ENCODE measurements around the gene LRBA. TPM values are rescaled to one million over a fixed set of nuclear protein-coding genes. Genes with fewer than 3 reads are reported as not detected.
A peak's percentile ranks its signal among the peaks of the same experiment; 100 is the strongest.
"Not testable (repeated sequence)": the region's sequence is repeated elsewhere in the genome, so short reads cannot be mapped to it uniquely, and the experiment has no call there.

Gene LRBA
- total RNA-seq (27.7 TPM), polyA plus RNA-seq (ENCODE audit: insufficient read depth in 1 of 8, insufficient read length in 8 of 8, low replicate concordance in 1 of 8) (10 to 100 TPM; 20.7 to 30.5 (median 27.1) TPM)
- long read RNA-seq, donor 1 = 0 reads
- long read RNA-seq, donor 2 = 0 reads
- long read RNA-seq, donor 3, partial matches to known transcripts = 6,180 of 6,405 reads
- long read RNA-seq, donor 3, other reads (novel, unspliced or antisense) = 225 of 6,405 reads
- long read RNA-seq, donor 4, partial matches to known transcripts = 3,083 of 3,221 reads
- long read RNA-seq, donor 4, other reads (novel, unspliced or antisense) = 138 of 3,221 reads
- long read RNA-seq, donor 5, partial matches to known transcripts = 12,205 of 12,759 reads
- long read RNA-seq, donor 5, other reads (novel, unspliced or antisense) = 553 of 12,759 reads
- long read RNA-seq, donor 6, partial matches to known transcripts = 14,055 of 14,469 reads
- long read RNA-seq, donor 6, other reads (novel, unspliced or antisense) = 413 of 14,469 reads
- long read RNA-seq, donor 7 = 0 reads
- long read RNA-seq, donor 8, partial matches to known transcripts = 7,110 of 7,438 reads
- long read RNA-seq, donor 8, other reads (novel, unspliced or antisense) = 328 of 7,438 reads
- long read RNA-seq, donor 9, partial matches to known transcripts = 5,238 of 5,480 reads
- long read RNA-seq, donor 9, other reads (novel, unspliced or antisense) = 242 of 5,480 reads
- long read RNA-seq, donor 10 = 0 reads
- long read RNA-seq, donor 11 = 0 reads

GRCh38 chr4:151014521-151015458 is at the start of gene LRBA:
Gene LRBA, minus strand, starts transcription at chr4:151015284. Its CDS starts 642 bp downstream, at chr4:151014642.
- H3K4me1 ChIP-seq (ENCODE audit: control insufficient read depth, insufficient read depth, low read length) = peaks cover 6% of the 10 kb centered on the region
- no peaks in the 10 kb centered on the region for H3K9me3 ChIP-seq (replicated peaks; ENCODE audit: control insufficient read depth, low read depth, low read length)
- peak within 1 kb of the TSS; percentile 99 for H3K27ac ChIP-seq (ENCODE audit: low read length)
- H3K4me3 ChIP-seq (ENCODE audit: low read length) = peak within 1 kb of the TSS; percentile 89
- DNase-seq = peak; percentile 75
- 0% methylated on average over 16 of the region's 37 CpGs for WGBS (ENCODE audit: insufficient coverage)
- no peaks in the 10 kb centered on the region for H3K36me3 ChIP-seq (ENCODE audit: control insufficient read depth, insufficient read depth, low read length)
- no peaks in the 10 kb centered on the region for H3K27me3 ChIP-seq (ENCODE audit: control insufficient read depth, insufficient read depth, low read length)

GRCh38 chr4:151063143-151063542 is 48.1 kb upstream of the LRBA start:
- H3K27ac ChIP-seq (ENCODE audit: low read length); H3K4me3 ChIP-seq (ENCODE audit: low read length); DNase-seq; H3K27me3 ChIP-seq (ENCODE audit: control insufficient read depth, insufficient read depth, low read length); H3K4me1 ChIP-seq (ENCODE audit: control insufficient read depth, insufficient read depth, low read length); H3K9me3 ChIP-seq (replicated peaks; ENCODE audit: control insufficient read depth, low read depth, low read length); H3K36me3 ChIP-seq (ENCODE audit: control insufficient read depth, insufficient read depth, low read length): not testable (repeated sequence)
- 79% methylated on average over 3 of the region's 3 CpGs for WGBS (ENCODE audit: insufficient coverage)

GRCh38 chr4:151055539-151055938 is 40.5 kb upstream of the LRBA start:
- WGBS (ENCODE audit: insufficient coverage) = no CpG with 5 or more reads among the region's 1 CpG
- H3K36me3 ChIP-seq (ENCODE audit: control insufficient read depth, insufficient read depth, low read length) = no peaks in the 10 kb centered on the region
- H3K4me1 ChIP-seq (ENCODE audit: control insufficient read depth, insufficient read depth, low read length) = no peaks in the 10 kb centered on the region
- DNase-seq = no peak
- no peaks in the 10 kb centered on the region for H3K9me3 ChIP-seq (replicated peaks; ENCODE audit: control insufficient read depth, low read depth, low read length)
- no peaks in the 10 kb centered on the region for H3K27me3 ChIP-seq (ENCODE audit: control insufficient read depth, insufficient read depth, low read length)
- no peak overlapping the region for H3K4me3 ChIP-seq (ENCODE audit: low read length)
- no peak overlapping the region for H3K27ac ChIP-seq (ENCODE audit: low read length)

- no peak for DNase-seq
- H3K36me3 ChIP-seq (ENCODE audit: control insufficient read depth, insufficient read depth, low read length) = no peaks in the 10 kb centered on the region
- no peak overlapping the region for H3K27ac ChIP-seq (ENCODE audit: low read length)
- no peaks in the 10 kb centered on the region for H3K27me3 ChIP-seq (ENCODE audit: control insufficient read depth, insufficient read depth, low read length)
- no peak overlapping the region for H3K4me3 ChIP-seq (ENCODE audit: low read length)
- H3K9me3 ChIP-seq (replicated peaks; ENCODE audit: control insufficient read depth, low read depth, low read length) = no peaks in the 10 kb centered on the region
- 95% methylated on average over 2 of the region's 3 CpGs for WGBS (ENCODE audit: insufficient coverage)
- H3K4me1 ChIP-seq (ENCODE audit: control insufficient read depth, insufficient read depth, low read length) = no peaks in the 10 kb centered on the region
Observed at GRCh38 chr4:151052785-151053184, 37.7 kb upstream of the LRBA start.

GRCh38 chr4:151049430-151049884 is 34.4 kb upstream of the LRBA start:
- Histone ChIP-seq H3K36me3 (ENCODE audit: control insufficient read depth, insufficient read depth, low read length) (no peaks in the 10 kb centered on the region), H3K27ac (ENCODE audit: low read length) (no peak overlapping the region), H3K27me3 (ENCODE audit: control insufficient read depth, insufficient read depth, low read length) (no peaks in the 10 kb centered on the region), H3K9me3 (replicated peaks; ENCODE audit: control insufficient read depth, low read depth, low read length) (no peaks in the 10 kb centered on the region), H3K4me3 (ENCODE audit: low read length) (no peak overlapping the region), H3K4me1 (ENCODE audit: control insufficient read depth, insufficient read depth, low read length) (no peaks in the 10 kb centered on the region)
- 97% methylated on average over 8 of the region's 13 CpGs for WGBS (ENCODE audit: insufficient coverage)
- DNase-seq = no peak

GRCh38 chr4:151048913-151049312 is 33.8 kb upstream of the LRBA start:
- WGBS (ENCODE audit: insufficient coverage) = 83% methylated on average over 11 of the region's 11 CpGs
- DNase-seq = no peak
- H3K36me3 ChIP-seq (ENCODE audit: control insufficient read depth, insufficient read depth, low read length) = no peaks in the 10 kb centered on the region
- no peaks in the 10 kb centered on the region for H3K9me3 ChIP-seq (replicated peaks; ENCODE audit: control insufficient read depth, low read depth, low read length)
- H3K27me3 ChIP-seq (ENCODE audit: control insufficient read depth, insufficient read depth, low read length) = no peaks in the 10 kb centered on the region
- no peaks in the 10 kb centered on the region for H3K4me1 ChIP-seq (ENCODE audit: control insufficient read depth, insufficient read depth, low read length)
- no peak overlapping the region for H3K27ac ChIP-seq (ENCODE audit: low read length)
- H3K4me3 ChIP-seq (ENCODE audit: low read length) = no peak overlapping the region

- no peaks in the 10 kb centered on the region for H3K36me3 ChIP-seq (ENCODE audit: control insufficient read depth, insufficient read depth, low read length)
- 56% methylated on average over 4 of the region's 4 CpGs for WGBS (ENCODE audit: insufficient coverage)
- H3K27me3 ChIP-seq (ENCODE audit: control insufficient read depth, insufficient read depth, low read length) = no peaks in the 10 kb centered on the region
- H3K9me3 ChIP-seq (replicated peaks; ENCODE audit: control insufficient read depth, low read depth, low read length) = no peaks in the 10 kb centered on the region
- no peaks in the 10 kb centered on the region for H3K4me1 ChIP-seq (ENCODE audit: control insufficient read depth, insufficient read depth, low read length)
- no peak overlapping the region for H3K4me3 ChIP-seq (ENCODE audit: low read length)
- no peak overlapping the region for H3K27ac ChIP-seq (ENCODE audit: low read length)
- no peak for DNase-seq
Observed at GRCh38 chr4:151046609-151047008, 31.5 kb upstream of the LRBA start.

GRCh38 chr4:151045907-151046306 is 30.8 kb upstream of the LRBA start:
- Histone ChIP-seq H3K27me3 (ENCODE audit: control insufficient read depth, insufficient read depth, low read length) (no peaks in the 10 kb centered on the region), H3K36me3 (ENCODE audit: control insufficient read depth, insufficient read depth, low read length) (no peaks in the 10 kb centered on the region), H3K4me1 (ENCODE audit: control insufficient read depth, insufficient read depth, low read length) (no peaks in the 10 kb centered on the region), H3K27ac (ENCODE audit: low read length) (no peak overlapping the region), H3K9me3 (replicated peaks; ENCODE audit: control insufficient read depth, low read depth, low read length) (no peaks in the 10 kb centered on the region), H3K4me3 (ENCODE audit: low read length) (no peak overlapping the region)
- no peak for DNase-seq
- no CpG with 5 or more reads among the region's 3 CpGs for WGBS (ENCODE audit: insufficient coverage)

- H3K36me3 ChIP-seq (ENCODE audit: control insufficient read depth, insufficient read depth, low read length) = no peaks in the 10 kb centered on the region
- no peak for DNase-seq
- no peaks in the 10 kb centered on the region for H3K4me1 ChIP-seq (ENCODE audit: control insufficient read depth, insufficient read depth, low read length)
- H3K9me3 ChIP-seq (replicated peaks; ENCODE audit: control insufficient read depth, low read depth, low read length) = no peaks in the 10 kb centered on the region
- H3K27me3 ChIP-seq (ENCODE audit: control insufficient read depth, insufficient read depth, low read length) = no peaks in the 10 kb centered on the region
- no peak overlapping the region for H3K4me3 ChIP-seq (ENCODE audit: low read length)
- no CpG with 5 or more reads among the region's 1 CpG for WGBS (ENCODE audit: insufficient coverage)
- no peak overlapping the region for H3K27ac ChIP-seq (ENCODE audit: low read length)
Observed at GRCh38 chr4:151043803-151044515, 28.9 kb upstream of the LRBA start.

Measured in muscle of leg (tissue), 16 donors.